Panc1 (cell line): ENCODE data around the gene MTUS2. TPM values are rescaled to one million over a fixed set of nuclear protein-coding genes. Genes with fewer than 3 reads are reported as not detected.

Source experiments
- ATAC-seq: fragments of 200-7000 bp; cut with Tn5 transposase; 2 replicates; pipeline ENCODE4 v1.9.1; 2020; ENCODE audit warnings: mild to moderate bottlenecking, moderate library complexity
- BruUV-seq: library from RNA; stranded (reverse); fragments of 400-500 nt; replicated peaks from 2 replicates; lab custom pipeline; 2021; lab: Mats Ljungman, UMichigan
- CTCF ChIA-PET: fragments of 300-600 bp; sonication (Branson Sonifier 250); formaldehyde crosslinking; loops from one replicate; lab custom pipeline; 2022; ENCODE audit warnings: antibody characterized with exemption; lab: Charles Lee
- POLR2A ChIA-PET: fragments of 300-600 bp; sonication (Branson Sonifier 250); formaldehyde crosslinking; loops from one replicate; lab custom pipeline; 2022; ENCODE audit warnings: antibody characterized with exemption; lab: Charles Lee
- DNase-seq: peaks from one replicate; pipeline ENCODE4 v3.0.0-alpha.2; 2010; ENCODE audit warnings: low read depth, low spot score
- H3K27ac ChIP-seq: 2 replicates; pipeline ENCODE4 v1.5.1; 2011; ENCODE audit warnings: mild to moderate bottlenecking, low read length, inconsistent platforms
- H3K27me3 ChIP-seq: fragments of 200-500 bp; sonication (Bioruptor generic); 2 replicates; pipeline ENCODE4 v1.6.0; 2014; ENCODE audit warnings: low read length, inconsistent platforms; ENCODE audit not compliant: control insufficient read depth, insufficient read depth
- H3K36me3 ChIP-seq: fragments of 200-500 bp; sonication (Bioruptor generic); 2 replicates; pipeline ENCODE4 v1.5.1; 2014; ENCODE audit warnings: inconsistent platforms, mild to moderate bottlenecking, low read length, moderate library complexity; ENCODE audit not compliant: control insufficient read depth, insufficient read depth
- H3K4me1 ChIP-seq: 2 replicates; pipeline ENCODE4 v1.5.1; 2011; ENCODE audit warnings: inconsistent platforms, mild to moderate bottlenecking, low read length, moderate library complexity; ENCODE audit not compliant: control insufficient read depth, insufficient read depth
- H3K4me3 ChIP-seq, 2 experiments: 2 replicates each; pipeline ENCODE4 v1.5.1; 2011 to 2012; ENCODE audit warnings: low read depth in 2 of 2, low read length in 2 of 2, mild to moderate bottlenecking in 2 of 2, inconsistent platforms in 1 of 2, moderate library complexity in 1 of 2
- H3K9me3 ChIP-seq: fragments of 200-500 bp; sonication (Bioruptor generic); 2 replicates; pipeline ENCODE4 v1.5.1; 2014; ENCODE audit warnings: low read depth, mild to moderate bottlenecking, inconsistent platforms, low read length, moderate library complexity; ENCODE audit not compliant: control insufficient read depth, insufficient read depth
- POLR2AphosphoS5 ChIP-seq: IDR thresholded peaks from 2 replicates; pipeline ENCODE4 v1.6.1; 2012; ENCODE audit warnings: mild to moderate bottlenecking, low read depth, low read length, moderate library complexity
- SIN3A ChIP-seq: IDR thresholded peaks from 2 replicates; pipeline ENCODE4 v1.6.1; 2012; ENCODE audit warnings: low read depth, mild to moderate bottlenecking, low read length, moderate library complexity, borderline replicate concordance; ENCODE audit not compliant: insufficient read depth
- TCF7L2 ChIP-seq: IDR thresholded peaks from 2 replicates; pipeline ENCODE4 v1.6.1; 2011; ENCODE audit warnings: mild to moderate bottlenecking, low read depth, low read length, inconsistent platforms
- in situ Hi-C: cut with HindIII; loops from 2 replicates; pipeline ENCODE4 v1.10.0; 2016; ENCODE audit warnings: low sequenced_read_pairs, low pct_unique_long_range_greater_than_20kb
- intact Hi-C: fragments of 100-400 bp; cut with micrococcal nuclease; formaldehyde crosslinking; loops from one replicate; pipeline ENCODE4 v1.10.0; 2022; ENCODE audit not compliant: unreplicated experiment
- total RNA-seq: library from RNA; stranded (reverse); gene quantifications from one replicate; pipeline ENCODE4 v1.2.1, GENCODE V29; 2021; ENCODE audit not compliant: unreplicated experiment
- TF ChIP-seq, protein P1 (sequence below): fragments of 450-650 bp; IDR thresholded peaks from 2 replicates; pipeline ENCODE4 v1.5.1; 2017; ENCODE audit warnings: mild to moderate bottlenecking
- TF ChIP-seq, protein P2 (sequence below), 2 experiments: IDR thresholded peaks; 2 replicates each; pipeline ENCODE4 v1.6.1; 2011 to 2012; ENCODE audit warnings: low read depth in 2 of 2, control low read depth in 1 of 2, low read length in 1 of 2, mild to moderate bottlenecking in 1 of 2, moderate library complexity in 1 of 2; ENCODE audit not compliant: insufficient read depth in 1 of 2

The MTUS2 gene
- total RNA-seq, 1 experiment from 2014 or later = 0.05 TPM

DNA sequence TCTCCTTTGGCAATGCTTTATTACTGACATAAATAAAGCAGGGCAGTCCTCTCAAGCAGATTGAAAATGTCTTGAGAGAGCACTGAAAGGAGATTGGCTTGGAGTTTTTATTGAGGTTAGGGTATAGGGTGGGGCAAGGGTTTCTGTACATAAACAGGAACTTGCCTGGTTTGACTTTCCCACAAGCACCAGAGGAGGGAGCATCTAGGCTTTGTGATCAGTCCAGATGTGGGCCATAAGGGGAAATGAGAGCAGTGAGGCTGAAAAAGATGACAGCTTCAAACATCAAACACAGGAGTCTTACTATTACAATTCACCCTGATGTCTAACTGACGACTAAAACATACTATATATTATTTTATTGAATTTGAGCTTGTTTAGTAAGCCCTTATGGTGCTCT, 260.9 kb downstream of the MTUS2 start:
- POLR2A ChIA-PET = no interaction called here
- TF ChIP-seq SIN3A = no peak
- no peak for TF ChIP-seq TCF7L2
- TF ChIP-seq, protein P1, sequence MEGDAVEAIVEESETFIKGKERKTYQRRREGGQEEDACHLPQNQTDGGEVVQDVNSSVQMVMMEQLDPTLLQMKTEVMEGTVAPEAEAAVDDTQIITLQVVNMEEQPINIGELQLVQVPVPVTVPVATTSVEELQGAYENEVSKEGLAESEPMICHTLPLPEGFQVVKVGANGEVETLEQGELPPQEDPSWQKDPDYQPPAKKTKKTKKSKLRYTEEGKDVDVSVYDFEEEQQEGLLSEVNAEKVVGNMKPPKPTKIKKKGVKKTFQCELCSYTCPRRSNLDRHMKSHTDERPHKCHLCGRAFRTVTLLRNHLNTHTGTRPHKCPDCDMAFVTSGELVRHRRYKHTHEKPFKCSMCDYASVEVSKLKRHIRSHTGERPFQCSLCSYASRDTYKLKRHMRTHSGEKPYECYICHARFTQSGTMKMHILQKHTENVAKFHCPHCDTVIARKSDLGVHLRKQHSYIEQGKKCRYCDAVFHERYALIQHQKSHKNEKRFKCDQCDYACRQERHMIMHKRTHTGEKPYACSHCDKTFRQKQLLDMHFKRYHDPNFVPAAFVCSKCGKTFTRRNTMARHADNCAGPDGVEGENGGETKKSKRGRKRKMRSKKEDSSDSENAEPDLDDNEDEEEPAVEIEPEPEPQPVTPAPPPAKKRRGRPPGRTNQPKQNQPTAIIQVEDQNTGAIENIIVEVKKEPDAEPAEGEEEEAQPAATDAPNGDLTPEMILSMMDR = no peak
- TF ChIP-seq, protein P2, sequence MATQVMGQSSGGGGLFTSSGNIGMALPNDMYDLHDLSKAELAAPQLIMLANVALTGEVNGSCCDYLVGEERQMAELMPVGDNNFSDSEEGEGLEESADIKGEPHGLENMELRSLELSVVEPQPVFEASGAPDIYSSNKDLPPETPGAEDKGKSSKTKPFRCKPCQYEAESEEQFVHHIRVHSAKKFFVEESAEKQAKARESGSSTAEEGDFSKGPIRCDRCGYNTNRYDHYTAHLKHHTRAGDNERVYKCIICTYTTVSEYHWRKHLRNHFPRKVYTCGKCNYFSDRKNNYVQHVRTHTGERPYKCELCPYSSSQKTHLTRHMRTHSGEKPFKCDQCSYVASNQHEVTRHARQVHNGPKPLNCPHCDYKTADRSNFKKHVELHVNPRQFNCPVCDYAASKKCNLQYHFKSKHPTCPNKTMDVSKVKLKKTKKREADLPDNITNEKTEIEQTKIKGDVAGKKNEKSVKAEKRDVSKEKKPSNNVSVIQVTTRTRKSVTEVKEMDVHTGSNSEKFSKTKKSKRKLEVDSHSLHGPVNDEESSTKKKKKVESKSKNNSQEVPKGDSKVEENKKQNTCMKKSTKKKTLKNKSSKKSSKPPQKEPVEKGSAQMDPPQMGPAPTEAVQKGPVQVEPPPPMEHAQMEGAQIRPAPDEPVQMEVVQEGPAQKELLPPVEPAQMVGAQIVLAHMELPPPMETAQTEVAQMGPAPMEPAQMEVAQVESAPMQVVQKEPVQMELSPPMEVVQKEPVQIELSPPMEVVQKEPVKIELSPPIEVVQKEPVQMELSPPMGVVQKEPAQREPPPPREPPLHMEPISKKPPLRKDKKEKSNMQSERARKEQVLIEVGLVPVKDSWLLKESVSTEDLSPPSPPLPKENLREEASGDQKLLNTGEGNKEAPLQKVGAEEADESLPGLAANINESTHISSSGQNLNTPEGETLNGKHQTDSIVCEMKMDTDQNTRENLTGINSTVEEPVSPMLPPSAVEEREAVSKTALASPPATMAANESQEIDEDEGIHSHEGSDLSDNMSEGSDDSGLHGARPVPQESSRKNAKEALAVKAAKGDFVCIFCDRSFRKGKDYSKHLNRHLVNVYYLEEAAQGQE (IDR thresholded peaks at IDR 0.05; ENCODE audit: insufficient read depth in 1 of 2, low read depth in 2 of 2, low read length in 1 of 2) = no peak
- TF ChIP-seq POLR2AphosphoS5 = no peak
- in situ Hi-C loops = no loop called here

DNA sequence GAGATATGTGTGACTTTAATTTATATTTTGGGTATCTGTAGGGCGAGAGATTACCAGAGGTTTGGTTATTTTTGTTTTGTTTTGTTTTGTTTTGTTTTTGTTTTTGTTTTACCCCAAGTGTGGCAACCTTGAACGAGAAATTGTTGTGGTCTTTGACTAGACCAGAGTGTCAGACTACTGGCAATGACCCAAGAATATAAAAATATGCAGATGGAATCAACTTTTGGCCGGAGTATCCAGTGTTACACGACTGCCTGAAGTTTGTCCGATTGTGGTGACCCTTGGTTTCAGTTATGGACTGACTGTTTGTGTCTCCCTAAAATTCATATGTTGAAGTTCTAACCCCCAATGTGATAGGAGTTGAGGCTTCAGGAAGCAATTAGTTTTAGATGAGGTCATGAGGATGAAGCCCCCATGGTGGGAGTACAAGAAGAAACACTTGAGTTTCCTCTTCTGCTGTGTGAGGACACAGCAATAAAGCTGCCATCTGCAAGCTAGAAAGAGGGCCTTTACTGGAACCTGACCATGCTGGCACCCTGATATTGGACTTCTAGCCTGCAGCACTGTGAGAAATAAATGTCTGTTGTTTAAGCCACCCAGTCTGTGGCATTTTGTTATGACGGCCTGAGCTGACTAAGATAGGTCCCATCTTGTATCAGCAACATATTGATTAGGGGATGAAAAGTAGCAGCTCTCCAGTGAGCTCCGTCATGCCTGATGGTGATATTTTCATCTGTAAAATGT, 261.7 kb downstream of the MTUS2 start:
- intact Hi-C loops (no loop called here), in situ Hi-C loops (no loop called here)
- no peak overlapping the region for H3K4me3 ChIP-seq
- H3K36me3 ChIP-seq = no peaks in the 10 kb centered on the region
- ATAC-seq = no peak
- TF ChIP-seq, protein P1 = no peak
- TF ChIP-seq POLR2AphosphoS5 = no peak
- no peak for TF ChIP-seq SIN3A
- TF ChIP-seq, protein P2 (IDR thresholded peaks at IDR 0.05; ENCODE audit: insufficient read depth in 1 of 2, low read depth in 2 of 2, low read length in 1 of 2) = no peak
- no peak for TF ChIP-seq TCF7L2
- H3K4me1 ChIP-seq = no peaks in the 10 kb centered on the region
- CTCF ChIA-PET = no interaction called here
- POLR2A ChIA-PET = no interaction called here
- BruUV-seq = no TSS peak
- no peaks in the 10 kb centered on the region for H3K9me3 ChIP-seq
- H3K27me3 ChIP-seq = no peaks in the 10 kb centered on the region
- DNase-seq = no peak
- no peak overlapping the region for H3K27ac ChIP-seq

More for the DNA sequence above, 260.9 kb downstream of the MTUS2 start:
- Histone ChIP-seq H3K9me3 (no peaks in the 10 kb centered on the region), H3K4me3 (no peak overlapping the region), H3K27me3 (no peaks in the 10 kb centered on the region), H3K27ac (no peak overlapping the region), H3K36me3 (no peaks in the 10 kb centered on the region), H3K4me1 (no peaks in the 10 kb centered on the region)
- DNase-seq (no peak), ATAC-seq (no peak)
- BruUV-seq = no TSS peak
- CTCF ChIA-PET = no interaction called here
- intact Hi-C loops = no loop called here
